GM19035 (cell line): ENCODE data around the gene ZPLD1.

Source experiments
- ATAC-seq: cut with Tn5 transposase; IDR thresholded peaks from one replicate; pipeline ENCODE4 v1.9.1; 2021; ENCODE audit not compliant: unreplicated experiment

Gene ZPLD1

GRCh38 chr3:102466001-102466400 lies 31.2 kb downstream of the ZPLD1 start:
- no peak for ATAC-seq

- no peak for ATAC-seq
Observed at GRCh38 chr3:102470066-102470465, 35.3 kb downstream of the ZPLD1 start.

DNA sequence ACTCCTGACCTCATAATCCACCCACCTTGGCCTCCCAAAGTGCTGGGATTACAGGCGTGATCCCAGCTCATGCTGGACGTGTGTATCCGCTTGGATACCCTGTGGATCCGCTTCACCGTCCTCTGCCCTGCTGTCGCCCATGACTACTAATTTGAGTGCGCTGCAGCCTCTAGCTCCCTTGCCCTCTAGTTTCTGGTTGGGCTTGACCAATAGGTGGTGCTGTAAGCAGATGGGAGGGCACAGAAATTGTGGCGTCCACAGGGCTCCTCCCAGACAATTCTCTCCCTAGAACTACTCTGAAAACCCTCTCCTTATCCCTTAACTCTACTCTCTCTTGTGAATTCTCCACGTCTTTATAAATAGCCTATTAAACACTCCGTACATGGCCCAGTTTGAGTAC lies 36.2 kb downstream of the ZPLD1 start:
- no peak for ATAC-seq

DNA sequence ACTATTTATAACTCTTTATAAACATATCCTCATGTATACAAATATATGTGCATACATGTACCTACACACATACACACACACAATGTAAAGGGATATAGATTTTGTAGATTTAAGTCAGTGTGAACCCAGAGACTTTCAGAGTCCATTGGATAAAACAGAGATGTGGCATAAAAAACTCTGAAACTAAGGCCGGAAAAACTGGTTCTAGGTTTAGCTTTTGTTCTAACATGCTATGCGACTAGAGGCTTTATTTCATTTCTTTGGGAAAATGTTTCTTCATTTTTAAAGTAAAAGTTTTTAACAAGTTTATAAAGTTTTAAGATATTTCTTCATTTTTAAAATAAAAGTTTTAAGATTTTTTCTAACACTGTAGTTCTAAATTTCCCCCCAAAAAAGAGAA lies 36.7 kb downstream of the ZPLD1 start:
- no peak for ATAC-seq

- no peak for ATAC-seq
Observed at GRCh38 chr3:102473648-102474047, 38.8 kb downstream of the ZPLD1 start.

- no peak for ATAC-seq
Observed at GRCh38 chr3:102474207-102474606, 39.4 kb downstream of the ZPLD1 start.

DNA sequence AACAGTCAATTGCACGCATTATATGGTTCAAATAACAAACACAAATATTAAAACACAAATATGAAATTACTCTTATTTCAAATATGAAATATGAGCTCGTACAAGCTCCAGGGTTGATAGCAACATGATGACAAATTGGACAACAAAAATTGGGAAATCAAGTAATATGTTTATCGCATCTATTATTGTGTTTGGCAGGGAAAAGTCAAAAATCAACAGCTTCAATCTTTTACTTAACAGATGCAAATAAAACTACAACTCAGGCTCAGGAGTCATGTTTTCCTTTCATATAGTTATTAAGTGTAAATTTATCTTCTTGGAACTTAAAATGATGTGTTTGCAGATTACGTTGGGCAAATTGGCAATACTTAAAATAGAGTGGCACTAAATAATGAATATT lies 41.4 kb downstream of the ZPLD1 start:
- no peak for ATAC-seq

- ATAC-seq = no peak
Observed at GRCh38 chr3:102478160-102478559, 43.3 kb downstream of the ZPLD1 start.

- no peak for ATAC-seq
Observed at GRCh38 chr3:102480139-102480538, 45.3 kb downstream of the ZPLD1 start.

- no peak for ATAC-seq
Observed at GRCh38 chr3:102481050-102481449, 46.2 kb downstream of the ZPLD1 start.

DNA sequence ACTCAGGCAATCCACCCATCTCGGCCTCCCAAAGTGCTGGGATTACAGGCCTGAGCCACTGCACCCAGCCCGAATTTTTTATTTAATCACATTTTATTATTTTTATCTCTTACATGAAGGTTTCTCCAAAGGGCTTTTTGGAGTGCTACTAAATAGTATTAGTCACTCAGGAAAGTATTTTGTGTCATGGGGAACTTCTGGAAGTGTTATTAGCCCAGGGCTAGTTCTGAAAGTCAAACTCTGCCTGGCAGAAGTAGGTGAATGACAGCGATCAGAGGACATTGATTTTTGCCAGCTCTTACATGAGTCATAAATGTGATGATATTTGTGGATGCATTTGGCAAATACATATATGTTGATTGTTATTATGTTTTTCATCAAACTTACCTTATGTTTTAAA lies 48.7 kb downstream of the ZPLD1 start:
- no peak for ATAC-seq

- ATAC-seq = no peak
Observed at GRCh38 chr3:102484363-102484762, 49.5 kb downstream of the ZPLD1 start.

- ATAC-seq = no peak
Observed at GRCh38 chr3:102485701-102486100, 50.9 kb downstream of the ZPLD1 start.

GRCh38 chr3:102488331-102488730 lies 53.5 kb downstream of the ZPLD1 start:
- no peak for ATAC-seq

DNA sequence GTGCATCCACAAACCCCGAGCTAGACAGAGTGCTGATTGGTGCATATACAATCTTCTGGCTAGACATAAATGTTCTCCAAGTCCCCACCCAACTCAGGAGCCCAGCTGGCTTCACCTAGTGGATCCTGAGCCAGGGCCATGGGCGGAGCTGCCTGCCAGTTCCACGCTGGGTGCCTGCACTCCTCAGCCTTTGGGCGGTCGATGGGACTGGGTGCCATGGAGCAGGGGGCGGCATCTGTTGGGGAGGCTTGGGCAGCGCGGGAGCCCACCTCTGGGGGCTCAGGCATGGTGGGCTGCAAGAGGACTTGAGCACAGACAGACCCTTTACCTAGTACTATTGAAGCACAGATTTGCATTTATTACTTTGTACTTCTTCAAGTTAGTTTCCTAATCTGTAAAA lies 57.5 kb downstream of the ZPLD1 start:
- ATAC-seq = no peak

- ATAC-seq = no peak
Observed at GRCh38 chr3:102497571-102497970, 62.8 kb downstream of the ZPLD1 start.

- no peak for ATAC-seq
Observed at GRCh38 chr3:102505542-102505941, 70.7 kb downstream of the ZPLD1 start.

GRCh38 chr3:102510663-102511062 lies 75.8 kb downstream of the ZPLD1 start:
- ATAC-seq = no peak

DNA sequence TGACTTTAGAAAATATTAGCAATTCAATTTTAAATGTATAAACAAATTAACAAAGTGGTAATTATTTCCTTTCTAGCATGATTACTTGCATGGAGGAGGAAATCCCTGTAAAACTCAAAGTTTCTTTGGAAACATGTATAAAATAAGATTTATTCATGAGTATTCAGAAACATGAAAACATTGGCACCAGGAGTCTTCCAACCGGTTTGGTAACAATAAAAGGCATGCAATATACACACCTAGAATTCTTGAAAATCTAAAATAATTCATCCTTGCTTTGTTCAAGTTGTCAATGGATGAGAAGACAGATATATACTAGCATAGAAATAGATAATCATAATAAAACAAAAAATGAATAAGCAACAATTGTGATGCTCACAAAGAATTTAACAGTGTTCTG lies 76.4 kb downstream of the ZPLD1 start:
- no peak for ATAC-seq

GRCh38 chr3:102511639-102512038 lies 76.8 kb downstream of the ZPLD1 start:
- ATAC-seq = no peak

- ATAC-seq = no peak
Observed at GRCh38 chr3:102512734-102513504, 78.1 kb downstream of the ZPLD1 start.

DNA sequence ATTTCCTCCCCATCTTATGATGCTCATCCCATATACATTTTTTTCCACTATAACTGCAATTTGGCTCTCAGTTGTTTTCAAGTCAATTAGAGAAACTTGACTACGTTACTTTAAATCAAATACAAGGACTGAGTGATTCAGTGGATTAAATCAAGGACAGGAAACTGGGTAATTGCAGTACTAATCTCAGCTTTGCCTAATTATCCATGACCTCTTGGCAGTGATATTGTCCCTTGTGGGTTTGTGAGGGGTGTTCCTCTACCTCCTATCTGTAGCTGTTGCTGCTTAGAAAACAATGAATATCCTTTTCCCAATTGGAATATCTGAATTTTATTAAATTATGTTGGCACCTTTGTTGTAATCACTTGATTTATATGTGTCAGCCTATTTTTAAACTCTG lies 79.4 kb downstream of the ZPLD1 start:
- ATAC-seq = no peak

DNA sequence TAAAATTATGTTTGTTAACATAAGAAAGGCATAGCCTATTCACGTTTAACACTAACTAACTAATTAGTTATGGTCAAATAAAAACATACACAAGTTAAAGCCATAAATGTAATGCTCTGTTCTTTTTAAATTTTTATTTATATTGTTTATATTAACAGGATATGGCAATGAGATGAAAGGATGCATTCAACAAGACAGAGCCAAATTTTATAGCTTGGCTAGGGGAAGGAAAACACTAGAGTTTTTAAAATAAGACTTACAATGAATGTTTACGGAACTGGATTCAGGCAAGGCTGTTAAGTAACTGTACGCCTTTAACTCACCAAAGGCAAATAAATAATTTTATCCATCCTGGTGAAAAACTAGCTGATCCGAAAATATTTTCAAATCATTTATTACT lies 86.4 kb downstream of the ZPLD1 start:
- no peak for ATAC-seq
